Adrenal gland (tissue), 12 donors: ENCODE results near the gene JPH2. TPM values are rescaled to one million over a fixed set of nuclear protein-coding genes. Genes with fewer than 3 reads are reported as not detected.

Experiments used
- DNase-seq, 7 donors: peaks; one replicate each; pipeline ENCODE4 v3.0.0-alpha.2; 2019 to 2020
- H3K27ac ChIP-seq, 5 donors: fragments of 200-600 bp; sonication (generic) in 4 of 5; 1 replicate in 3 of 5; 2 replicates in 2 of 5; pipeline versions ENCODE4 v1.5.1 to v1.8.0; 2016 to 2020; ENCODE audit warnings: mild to moderate bottlenecking in 1 of 5
- H3K27me3 ChIP-seq: fragments of 200-600 bp; 2 replicates; pipeline ENCODE4 v1.8.0; 2021
- H3K36me3 ChIP-seq, 2 donors: fragments of 200-600 bp; replicated peaks in 1 of 2; 1 replicate in 1 of 2; 2 replicates in 1 of 2; pipeline versions ENCODE4 v1.5.1 to v1.8.0; 2018 to 2022
- H3K4me1 ChIP-seq, 2 donors: fragments of 200-600 bp; replicated peaks in 1 of 2; 1 replicate in 1 of 2; 2 replicates in 1 of 2; pipeline versions ENCODE4 v1.5.1 to v1.8.0; 2018 to 2021
- H3K4me3 ChIP-seq, 4 donors: fragments of 200-600 bp; sonication (generic) in 3 of 4; one replicate each; pipeline ENCODE4 v1.5.1; 2016 to 2018
- H3K9me3 ChIP-seq, 3 donors: fragments of 200-600 bp; sonication (generic) in 1 of 3; replicated peaks in 1 of 3; 1 replicate in 2 of 3; 2 replicates in 1 of 3; pipeline versions ENCODE4 v1.5.1 to v1.8.0; 2016 to 2021
- CTCF ChIP-seq, 6 experiments: fragments of 450-650 bp in 4 of 6; fragments of 200-600 bp in 2 of 6; sonication (generic) in 1 of 6; IDR thresholded peaks; 1 replicate in 5 of 6; 2 replicates in 1 of 6; pipeline versions ENCODE4 v1.5.1 to v1.8.0; 2016 to 2021; ENCODE audit warnings: antibody characterized with exemption in 6 of 6, mild to moderate bottlenecking in 2 of 6, moderate library complexity in 1 of 6
- POLR2A ChIP-seq, 2 donors: fragments of 450-650 bp; IDR thresholded peaks; one replicate each; pipeline ENCODE4 v1.6.1; 2017; ENCODE audit warnings: antibody characterized with exemption in 2 of 2, mild to moderate bottlenecking in 2 of 2, moderate library complexity in 1 of 2
- WGBS, 4 donors: extraction: QIAGEN DNeasy Blood & Tissue Kit in 2 of 4; methylation state at CpG; one replicate each; pipeline versions ENCODE4 v1.1.5 to v1.1.7; 2013 to 2017; 5-methylcytosine and 5-hydroxymethylcytosine counted together
- intact Hi-C, 2 donors: fragments of 100-400 bp; cut with DNase I; formaldehyde crosslinking; loops; one replicate each; pipeline versions ENCODE4 v1.14.1 to v1.15.0; 2022 to 2023
- polyA plus RNA-seq, 3 donors: library from polyadenylated mRNA; stranded (reverse); fragments of 200-250 nt in 2 of 3; fragments of 350-450 nt in 1 of 3; fragmentation: Illumina TruSeq in 1 of 3; extraction: RNeasy Lipid Tissue Mini Kit (QIAGEN cat#74804) in 1 of 3; gene quantifications; one replicate each; pipeline ENCODE4 v1.2.3, GENCODE V29; 2013 to 2014
- total RNA-seq, 9 donors: library from RNA; depleted of rRNA in 4 of 9; stranded (reverse); fragments of >200 nt in 4 of 9; fragments of 120-200 nt in 1 of 9; fragmentation: NEBNext Ultra II Directional in 1 of 9; extraction: Animal tissue kit (Norgen Biotek cat#: 25700) in 1 of 9; gene quantifications; one replicate each; pipeline versions ENCODE4 v1.1.0 to v1.2.4, GENCODE V29; 2013 to 2023
- donor health status: healthy with polysubstance abuse.
- donor health status: Bipolar disorder and iron deficiency.
- donor health status: DM: yes; HTN: yes; CAD: no.
- donor health status: DM: no; HTN: no; CAD: no.
- donor health status: DM: no; HTN: no; CAD: no.
- donor health status: DM: yes; HTN: yes; CAD: no.

Gene JPH2
- total and polyA plus RNA-seq, 12 donors = 0.59 to 13.0 (median 3.4) TPM

- TF ChIP-seq CTCF (IDR thresholded peaks at IDR 0.05) (no peak), POLR2A (IDR thresholded peaks at IDR 0.05) (no peak)
- H3K27me3 ChIP-seq = no peaks in the 10 kb centered on the region
- no peaks in the 10 kb centered on the region for H3K9me3 ChIP-seq
- no peak overlapping the region for H3K4me3 ChIP-seq
- no peak for DNase-seq
- intact Hi-C loops = no loop called here
- 77 to 88% (median 83%) methylated on average over 8 of the region's 8 CpGs for WGBS, 4 donors
- H3K27ac ChIP-seq = no peak overlapping the region
- no peaks in the 10 kb centered on the region for H3K36me3 ChIP-seq
- no peaks in the 10 kb centered on the region for H3K4me1 ChIP-seq
Measured at GRCh38 chr20:44173846-44174245, 13.1 kb downstream of the JPH2 start.

- WGBS, 4 donors = 67 to 79% (median 74%) methylated on average over 5 of the region's 5 CpGs
- no peak for DNase-seq
- TF ChIP-seq POLR2A (IDR thresholded peaks at IDR 0.05) (no peak), CTCF (IDR thresholded peaks at IDR 0.05) (no peak)
- H3K9me3 ChIP-seq = no peaks in the 10 kb centered on the region
- H3K27me3 ChIP-seq = no peaks in the 10 kb centered on the region
- intact Hi-C loops = no loop called here
- H3K27ac ChIP-seq = no peak overlapping the region
- H3K4me1 ChIP-seq = no peaks in the 10 kb centered on the region
- H3K4me3 ChIP-seq = no peak overlapping the region
- H3K36me3 ChIP-seq = no peaks in the 10 kb centered on the region
Measured at GRCh38 chr20:44173116-44173515, 13.9 kb downstream of the JPH2 start.

GRCh38 chr20:44172572-44172950 lies 14.4 kb downstream of the JPH2 start:
- Histone ChIP-seq H3K4me1 (no peaks in the 10 kb centered on the region), H3K27ac (no peak overlapping the region), H3K4me3 (no peak overlapping the region), H3K27me3 (no peaks in the 10 kb centered on the region), H3K36me3 (no peaks in the 10 kb centered on the region), H3K9me3 (no peaks in the 10 kb centered on the region)
- TF ChIP-seq CTCF (IDR thresholded peaks at IDR 0.05) (no peak), POLR2A (IDR thresholded peaks at IDR 0.05) (no peak)
- intact Hi-C loops = no loop called here
- no peak for DNase-seq
- 68 to 98% (median 89%) methylated on average over 2 of the region's 2 CpGs for WGBS, 4 donors

- H3K4me3 ChIP-seq = no peak overlapping the region
- H3K27ac ChIP-seq = no peak overlapping the region
- no peak for DNase-seq
- WGBS, 4 donors = 68 to 73% (median 71%) methylated on average over 6 of the region's 6 CpGs
- no peaks in the 10 kb centered on the region for H3K36me3 ChIP-seq
- H3K4me1 ChIP-seq = no peaks in the 10 kb centered on the region
- no peaks in the 10 kb centered on the region for H3K9me3 ChIP-seq
- TF ChIP-seq POLR2A (IDR thresholded peaks at IDR 0.05) = no peak
- TF ChIP-seq CTCF (IDR thresholded peaks at IDR 0.05) = no peak
- H3K27me3 ChIP-seq = no peaks in the 10 kb centered on the region
- intact Hi-C loops = no loop called here
Measured at GRCh38 chr20:44171775-44172571, 15.0 kb downstream of the JPH2 start.
